ENCODE measurements around the gene ECE1.
"Not testable (repeated sequence)": the region's sequence is repeated elsewhere in the genome, so short reads cannot be mapped to it uniquely, and the experiment has no call there.

The ECE1 gene

DNA sequence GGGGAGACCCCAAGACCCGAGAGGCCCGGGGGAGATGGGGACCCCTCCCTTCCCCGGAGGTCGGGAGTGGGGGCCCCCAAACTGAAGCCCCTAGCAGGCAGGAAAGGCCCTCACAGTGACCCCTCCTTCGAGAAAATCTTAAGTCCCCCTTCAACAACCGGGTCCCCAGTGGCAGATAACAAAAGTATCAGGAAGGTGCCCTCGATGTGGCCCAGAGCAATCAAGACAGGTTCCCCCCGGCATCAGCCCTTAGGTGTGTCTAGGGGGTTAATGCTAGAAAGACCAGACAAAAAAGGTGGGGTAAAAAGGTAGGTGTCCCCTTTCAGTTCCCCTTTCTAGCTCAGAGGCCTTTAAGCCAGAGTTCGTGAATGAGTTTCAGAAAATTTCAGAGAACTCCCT, 282 bp upstream of the ECE1 start:
- DNase-seq = no peak

DNA sequence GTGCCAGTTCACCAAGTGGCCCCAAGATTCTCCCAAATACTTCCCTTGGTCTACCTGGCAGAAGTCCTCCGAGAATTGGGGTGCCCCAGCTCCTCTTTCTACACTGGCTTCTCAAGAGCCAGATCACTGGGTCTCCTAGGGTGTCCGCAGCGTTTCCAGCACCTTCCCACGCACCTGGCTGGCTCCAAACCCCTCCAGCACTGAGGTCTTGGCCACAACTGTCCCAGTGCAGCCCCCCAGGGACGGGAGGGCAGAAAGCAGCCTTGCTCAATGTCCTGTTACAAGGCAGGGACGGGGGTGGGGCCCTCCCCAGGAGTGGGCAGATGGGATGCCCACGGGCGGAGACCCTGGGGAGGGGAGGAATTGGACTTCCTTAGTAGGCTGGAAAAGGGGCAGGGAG, 1.1 kb downstream of the ECE1 start:
- DNase-seq = no peak

DNA sequence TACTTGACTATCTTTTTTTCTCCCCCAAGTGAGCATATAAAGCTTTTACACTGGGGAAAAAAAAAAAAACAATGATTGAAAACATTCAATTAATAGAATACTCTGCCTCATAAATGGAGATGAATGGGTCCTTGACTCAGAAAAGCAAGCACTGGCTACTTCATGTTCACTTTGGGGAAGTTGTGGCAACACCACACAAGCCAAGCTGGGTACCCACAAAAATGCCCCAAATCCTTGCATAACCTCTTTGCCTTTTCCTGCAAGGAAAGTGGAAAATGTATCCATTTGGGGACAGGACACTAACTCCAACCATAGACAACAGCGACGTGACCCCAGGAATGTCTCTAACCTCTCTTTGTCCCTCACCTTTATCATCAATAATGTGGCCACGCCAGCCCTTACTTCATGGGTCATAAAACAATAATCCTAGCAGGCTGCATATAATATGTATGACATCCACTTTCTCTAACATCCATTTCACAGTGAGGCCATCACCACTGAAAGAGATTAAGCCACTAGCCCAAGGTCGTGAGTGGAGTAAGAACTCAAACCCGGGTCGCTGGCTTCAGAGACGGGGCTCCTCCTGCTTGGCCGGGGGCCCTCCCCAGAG, 2.3 kb downstream of the ECE1 start:
- peak; percentile 74 for DNase-seq

DNA sequence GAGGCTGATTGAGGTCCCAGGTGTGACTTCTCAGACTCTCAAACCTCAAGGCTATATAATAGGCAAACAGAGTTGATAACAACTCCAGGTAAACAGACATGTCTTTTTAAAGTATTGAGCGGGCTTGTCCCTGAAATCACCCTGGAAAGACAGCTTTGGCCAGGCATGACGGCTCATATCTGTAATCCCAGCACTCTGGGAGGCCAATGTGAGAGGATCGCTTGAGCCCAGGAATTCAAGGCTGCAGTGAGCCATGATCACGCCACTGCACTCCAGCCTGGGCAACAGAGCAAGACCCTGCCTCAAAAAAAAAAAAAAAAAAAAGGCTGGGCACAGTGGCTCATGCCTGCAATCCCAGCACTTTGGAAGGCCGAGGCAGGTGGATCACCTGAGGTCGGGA, 4.9 kb downstream of the ECE1 start:
- not testable (repeated sequence) for DNase-seq

DNA sequence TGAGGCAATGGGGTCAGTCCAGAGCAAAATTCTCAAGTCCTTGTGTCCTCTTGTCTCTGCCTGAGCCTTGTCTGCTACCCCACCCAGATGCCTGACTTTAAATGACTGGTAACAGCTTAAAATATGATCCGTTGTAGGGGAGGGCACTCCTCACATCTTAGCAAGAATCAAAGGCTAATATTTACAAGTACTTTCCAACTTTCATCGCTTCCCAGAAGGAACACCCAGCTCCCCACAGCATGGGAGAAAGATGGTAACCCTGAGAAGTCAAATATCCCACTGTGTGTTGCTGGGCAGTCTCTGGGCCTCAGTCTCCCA, 5.2 kb downstream of the ECE1 start:
- DNase-seq = no peak

DNA sequence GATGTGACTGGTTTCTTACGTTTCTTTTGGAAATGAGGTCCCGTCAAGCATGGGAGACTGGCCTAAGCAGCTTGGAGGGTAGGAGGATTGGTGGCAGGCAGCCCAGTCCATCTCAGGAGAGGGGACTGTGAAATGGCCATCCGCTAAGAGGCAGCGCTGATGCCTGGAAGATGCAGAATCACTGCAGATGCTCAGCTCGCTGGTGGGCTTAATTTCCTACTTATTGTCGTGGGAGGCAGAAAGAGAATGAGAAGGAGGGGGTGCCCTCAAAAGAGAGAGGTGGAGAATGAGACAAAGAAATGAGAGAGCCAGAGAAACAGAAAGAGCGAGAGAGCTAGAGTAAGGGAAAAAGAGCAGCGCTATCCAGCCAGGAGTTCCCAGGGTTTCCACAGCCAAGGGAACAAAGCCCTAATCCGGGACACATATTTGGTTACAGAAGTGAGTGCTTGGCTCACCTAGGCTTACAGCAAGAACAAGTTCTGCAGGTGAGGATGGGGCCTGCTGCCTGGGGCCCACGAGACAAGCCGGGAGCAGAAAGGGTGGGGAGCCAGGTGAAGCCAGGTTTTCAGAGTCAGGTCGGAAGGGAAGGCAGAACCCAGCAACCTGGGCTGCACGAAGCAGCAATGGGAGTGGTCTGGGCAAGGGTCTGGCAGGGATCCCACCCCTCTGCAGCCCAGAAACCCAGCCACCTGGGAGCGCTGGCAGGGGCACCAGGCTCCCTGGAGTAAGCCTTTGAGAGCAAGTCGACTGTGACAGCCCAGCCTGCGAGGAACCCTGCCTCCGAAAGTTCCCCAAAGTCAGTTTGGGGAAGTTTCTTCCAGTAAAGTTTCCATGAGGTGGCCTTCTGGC, 5.8 kb downstream of the ECE1 start:
- peak; percentile 73 for DNase-seq

DNA sequence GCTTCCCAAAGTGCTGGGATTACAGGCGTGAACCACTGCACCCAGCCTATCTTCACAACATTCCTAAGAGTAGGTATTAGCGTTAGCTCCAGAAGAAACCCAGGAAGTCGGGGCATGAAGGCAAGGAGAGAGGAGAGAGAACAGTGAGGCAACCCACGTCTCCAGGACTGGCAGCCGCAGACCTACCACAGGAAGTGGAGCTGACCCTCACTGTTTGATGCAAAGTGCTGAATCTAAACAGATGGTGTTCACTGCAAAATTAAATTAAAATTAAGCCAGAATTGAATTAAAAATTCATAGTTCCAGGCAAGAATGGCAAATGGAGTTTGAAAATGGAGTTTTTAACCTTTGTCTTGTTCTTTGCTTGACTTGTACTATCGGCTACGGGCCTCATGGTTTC, 6.7 kb downstream of the ECE1 start:
- no peak for DNase-seq

DNA sequence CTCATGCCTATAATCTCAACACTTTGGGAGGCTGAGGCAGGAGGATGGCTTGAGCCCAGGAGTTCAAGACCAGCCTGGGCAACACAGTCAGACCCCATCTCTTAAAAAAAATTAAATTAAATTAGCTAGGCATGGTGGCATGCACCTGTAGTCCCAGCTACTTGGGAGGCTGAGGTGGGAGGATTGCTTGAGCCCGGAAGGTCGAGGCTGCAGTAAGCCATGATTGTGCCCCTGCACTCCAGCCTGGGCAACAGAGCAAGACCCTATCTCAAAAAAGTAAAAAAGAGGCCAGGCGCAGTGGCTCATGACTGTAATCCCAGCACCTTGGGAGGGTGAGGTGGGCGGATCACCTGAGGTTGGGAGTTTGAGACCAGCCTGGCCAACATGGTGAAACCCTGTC, 8.2 kb downstream of the ECE1 start:
- not testable (repeated sequence) for DNase-seq

DNA sequence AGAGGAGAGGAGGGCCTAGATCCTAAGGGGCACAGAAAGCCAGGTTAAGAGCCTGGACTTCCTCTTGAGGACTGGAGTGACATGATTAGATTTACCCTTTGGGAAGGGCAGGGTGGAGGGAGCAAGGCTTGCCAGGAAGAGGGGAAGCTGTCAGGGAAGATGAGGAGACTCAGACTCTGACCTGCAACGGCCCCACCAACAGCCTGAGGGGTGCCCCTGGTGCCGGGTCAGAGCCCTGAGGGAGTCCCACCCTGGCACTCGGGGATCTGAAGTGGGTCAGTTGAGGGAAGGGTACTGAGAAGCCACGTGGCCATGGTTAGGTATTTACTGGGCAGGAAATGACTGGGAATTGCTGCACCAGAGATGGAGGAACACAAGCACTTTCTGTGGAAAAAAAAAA, 9.8 kb downstream of the ECE1 start:
- DNase-seq = no peak

DNA sequence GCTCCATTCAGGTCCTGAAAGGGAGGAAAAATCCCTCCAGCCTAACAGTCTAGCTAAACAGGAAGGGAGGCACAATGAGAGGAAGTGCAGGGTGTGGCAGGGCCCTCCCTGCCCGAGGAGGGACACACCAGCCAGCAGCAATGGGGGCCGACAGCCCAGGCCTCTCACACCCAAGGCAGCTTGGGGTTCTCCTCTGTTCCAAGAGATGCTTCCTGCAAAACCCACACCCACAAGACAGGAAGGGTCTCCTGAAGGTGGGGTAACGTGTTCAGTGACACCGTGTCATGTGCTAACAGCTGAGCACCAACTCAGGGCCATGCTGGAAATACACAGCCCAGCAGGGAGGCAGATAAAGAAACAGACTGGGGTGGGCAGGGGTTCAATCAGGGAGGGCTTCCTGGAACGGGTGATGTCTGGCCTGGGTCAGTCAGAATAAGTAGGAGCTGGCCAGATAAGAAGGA, 10.2 kb downstream of the ECE1 start:
- no peak for DNase-seq

DNA sequence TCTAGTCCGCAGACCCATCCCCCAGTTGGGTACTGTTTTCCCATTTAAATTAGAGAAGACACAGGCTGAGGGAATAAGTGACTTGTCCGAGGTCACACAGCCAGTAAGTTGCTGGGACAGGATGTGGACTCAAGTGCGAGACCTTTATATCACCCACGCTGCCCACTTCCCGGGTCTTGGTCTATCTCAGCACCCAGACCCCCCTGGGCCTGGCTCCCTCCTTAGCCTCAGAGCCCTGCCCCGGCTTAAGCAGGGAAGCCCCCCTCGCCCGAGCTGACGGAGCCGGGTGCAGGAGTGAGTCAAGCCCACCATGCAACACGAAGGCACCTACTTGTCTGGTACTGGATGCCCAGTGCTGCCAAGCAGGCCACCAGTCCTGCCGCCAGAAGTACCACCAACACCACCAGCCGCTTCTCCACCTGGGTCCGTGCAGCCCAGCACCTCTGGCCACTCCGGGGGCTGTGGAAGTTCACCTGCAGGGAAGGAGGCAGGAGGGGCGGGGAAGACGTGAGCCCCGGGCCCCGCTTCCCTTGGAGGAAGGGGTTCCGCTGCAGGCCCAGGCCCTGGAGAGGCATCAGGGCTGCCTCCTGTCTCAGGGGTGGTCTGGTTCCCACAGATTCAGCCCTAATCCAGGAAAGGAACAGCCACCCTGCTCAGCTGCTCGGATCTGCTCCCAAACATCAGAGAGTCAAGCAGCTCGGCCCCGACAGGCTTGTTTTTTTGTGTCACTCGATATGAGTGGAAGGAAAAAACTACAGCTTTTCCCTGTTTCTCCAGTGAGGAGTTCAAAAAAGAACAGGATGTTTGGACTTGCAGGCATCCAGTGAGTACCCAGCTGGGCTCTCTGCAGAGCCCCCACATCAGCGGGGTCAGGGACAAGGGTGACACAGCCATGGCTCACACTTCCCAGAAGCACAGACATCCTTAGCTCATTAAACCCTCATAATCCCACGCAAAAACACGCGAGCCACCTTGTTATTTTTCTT, 11.1 kb downstream of the ECE1 start:
- no peak for DNase-seq

DNA sequence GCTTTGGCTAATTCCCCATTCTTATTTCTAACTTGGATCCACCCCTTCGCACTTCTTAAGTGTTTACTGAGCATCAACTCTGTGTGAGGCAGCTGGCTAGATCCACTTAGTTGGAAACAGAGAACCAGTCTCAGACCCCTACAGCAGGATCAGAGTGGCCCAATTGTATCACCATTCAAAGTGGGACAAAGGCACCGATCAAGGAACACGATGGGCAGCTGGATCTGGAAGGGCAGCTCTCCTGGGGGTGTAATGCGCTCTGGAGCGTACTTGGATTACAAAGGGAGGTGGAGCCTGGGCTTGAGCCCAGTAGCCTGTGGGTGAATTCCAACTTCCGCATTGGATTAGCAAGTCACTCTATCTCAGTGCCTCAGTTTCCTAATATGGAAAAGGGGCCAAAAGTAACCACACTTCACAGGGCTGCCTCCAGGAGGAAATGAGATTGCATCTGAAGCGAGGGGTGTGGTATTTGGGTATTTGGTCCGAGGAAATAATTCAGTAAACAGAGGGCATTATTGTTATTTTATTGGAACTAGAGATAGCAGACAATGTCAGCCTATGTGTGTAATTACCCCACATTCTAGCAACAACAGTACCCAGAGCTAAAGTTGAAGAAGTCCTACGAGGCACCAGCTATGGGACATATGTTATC, 11.9 kb downstream of the ECE1 start:
- no peak for DNase-seq

DNA sequence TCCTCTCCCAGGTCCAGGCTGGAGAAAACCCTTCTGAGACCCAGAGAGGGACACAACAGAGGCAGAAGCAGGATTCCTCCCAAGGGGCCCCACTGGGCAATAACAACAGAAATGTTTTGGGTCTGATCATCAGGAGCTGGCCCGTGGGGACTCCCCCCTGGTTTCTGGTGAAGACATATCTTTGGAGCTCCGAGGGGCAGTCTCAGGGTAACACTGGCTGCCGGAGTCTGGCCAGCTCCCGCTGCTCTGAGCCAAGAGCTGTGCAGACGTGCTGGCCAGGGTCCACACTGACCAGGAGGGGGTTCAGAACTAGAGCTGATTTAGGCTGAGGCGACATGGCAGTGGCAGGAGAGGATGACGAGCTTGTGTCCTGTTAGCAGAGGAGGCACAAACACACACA, 13.1 kb downstream of the ECE1 start:
- no peak for DNase-seq

DNA sequence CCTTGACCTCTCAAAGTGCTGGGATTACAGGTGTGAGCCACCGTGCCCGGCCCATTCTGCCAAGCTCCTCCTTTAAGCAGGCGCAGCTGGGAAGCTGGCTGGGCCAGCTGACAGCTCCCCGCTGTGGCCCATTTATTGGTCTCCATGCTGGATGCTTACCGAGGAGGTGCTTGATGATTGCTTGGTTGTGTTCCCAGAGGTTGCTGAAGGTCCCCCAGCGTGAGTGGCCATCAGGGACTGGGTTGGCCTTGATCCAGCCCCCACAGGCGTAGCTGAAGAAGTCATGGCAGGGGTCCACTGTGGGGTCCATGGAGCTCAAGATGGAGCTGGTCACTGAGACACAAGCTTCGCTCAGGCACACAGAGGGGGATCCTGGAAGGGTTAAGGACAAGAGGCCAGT, 17.7 kb downstream of the ECE1 start:
- DNase-seq = no peak

DNA sequence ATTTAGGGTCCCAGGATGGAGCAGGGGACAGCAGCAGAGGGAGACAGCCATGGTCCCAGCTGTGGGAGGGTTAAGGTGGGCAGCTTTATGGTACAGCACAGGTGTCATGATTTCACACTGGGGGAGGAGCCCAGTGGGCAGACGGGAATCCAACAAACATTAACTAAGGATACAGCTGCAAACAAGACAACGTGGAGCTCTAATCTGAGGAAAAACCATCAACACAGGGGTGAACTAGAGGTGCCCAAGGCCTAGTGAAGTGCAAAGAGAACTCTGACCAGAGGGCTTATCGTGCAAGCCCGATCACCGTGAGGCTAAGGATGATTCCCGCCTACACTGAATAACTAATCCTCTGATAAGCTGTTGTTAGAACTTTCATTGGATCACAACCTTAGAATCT, 18.7 kb downstream of the ECE1 start:
- no peak for DNase-seq

DNA sequence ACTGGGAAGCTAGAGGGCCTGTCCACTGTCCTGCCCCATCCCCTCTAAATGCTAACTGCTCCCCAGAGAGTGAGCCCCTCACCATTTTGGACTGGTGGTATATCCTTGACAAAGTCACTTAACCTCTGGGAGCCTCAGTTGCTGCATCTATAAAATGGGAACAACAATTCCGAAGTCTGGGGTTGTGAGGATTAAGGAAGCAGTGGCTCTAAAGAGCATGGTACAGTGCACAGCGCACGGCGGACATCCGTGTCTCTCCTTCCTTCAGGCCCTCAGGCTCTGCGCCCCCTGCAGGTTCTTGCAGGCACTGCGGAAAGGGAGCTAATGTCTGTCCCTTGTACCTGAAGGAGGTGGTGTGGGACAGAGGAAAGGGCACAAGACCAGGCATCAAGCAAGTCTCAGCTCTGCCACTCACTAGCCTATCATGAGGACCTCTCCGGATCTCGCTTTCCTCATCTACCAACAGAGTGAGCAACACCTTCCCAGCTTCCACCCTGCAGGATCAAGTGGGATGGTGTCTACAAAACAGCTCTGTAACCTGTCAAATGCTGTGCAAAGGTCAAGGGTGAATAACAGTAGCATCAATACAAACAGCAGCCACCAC, 20.1 kb downstream of the ECE1 start:
- peak; percentile 41 for DNase-seq

DNA sequence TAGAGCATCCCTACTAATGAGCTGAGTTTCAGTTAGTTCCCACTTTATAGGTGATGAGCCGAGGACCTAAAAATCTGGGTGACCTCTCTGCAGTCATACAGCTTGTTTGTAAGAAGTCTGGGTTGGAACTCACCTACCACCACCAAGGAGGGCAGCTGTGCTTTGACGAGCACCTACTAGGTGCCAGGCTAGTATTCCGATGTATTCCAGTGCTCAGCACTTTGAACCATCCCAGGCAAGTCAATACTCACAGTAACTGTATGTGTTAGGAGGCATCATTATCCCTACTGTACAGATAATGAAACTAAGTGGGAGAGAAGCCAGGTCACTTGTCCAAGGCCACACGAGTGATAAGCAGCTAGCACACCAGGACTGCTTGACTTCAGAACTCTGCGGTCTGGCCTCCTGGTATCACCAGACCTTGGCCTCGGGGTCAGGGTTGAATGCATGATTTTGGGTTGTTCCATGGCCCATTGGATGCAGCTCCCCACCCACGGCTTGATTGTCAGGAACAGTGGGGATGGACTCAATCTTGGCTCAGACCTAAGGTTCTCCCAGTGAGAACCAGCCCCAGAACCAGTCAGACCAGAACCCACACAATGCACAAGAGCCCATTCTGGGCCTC, 20.7 kb downstream of the ECE1 start:
- no peak for DNase-seq

DNA sequence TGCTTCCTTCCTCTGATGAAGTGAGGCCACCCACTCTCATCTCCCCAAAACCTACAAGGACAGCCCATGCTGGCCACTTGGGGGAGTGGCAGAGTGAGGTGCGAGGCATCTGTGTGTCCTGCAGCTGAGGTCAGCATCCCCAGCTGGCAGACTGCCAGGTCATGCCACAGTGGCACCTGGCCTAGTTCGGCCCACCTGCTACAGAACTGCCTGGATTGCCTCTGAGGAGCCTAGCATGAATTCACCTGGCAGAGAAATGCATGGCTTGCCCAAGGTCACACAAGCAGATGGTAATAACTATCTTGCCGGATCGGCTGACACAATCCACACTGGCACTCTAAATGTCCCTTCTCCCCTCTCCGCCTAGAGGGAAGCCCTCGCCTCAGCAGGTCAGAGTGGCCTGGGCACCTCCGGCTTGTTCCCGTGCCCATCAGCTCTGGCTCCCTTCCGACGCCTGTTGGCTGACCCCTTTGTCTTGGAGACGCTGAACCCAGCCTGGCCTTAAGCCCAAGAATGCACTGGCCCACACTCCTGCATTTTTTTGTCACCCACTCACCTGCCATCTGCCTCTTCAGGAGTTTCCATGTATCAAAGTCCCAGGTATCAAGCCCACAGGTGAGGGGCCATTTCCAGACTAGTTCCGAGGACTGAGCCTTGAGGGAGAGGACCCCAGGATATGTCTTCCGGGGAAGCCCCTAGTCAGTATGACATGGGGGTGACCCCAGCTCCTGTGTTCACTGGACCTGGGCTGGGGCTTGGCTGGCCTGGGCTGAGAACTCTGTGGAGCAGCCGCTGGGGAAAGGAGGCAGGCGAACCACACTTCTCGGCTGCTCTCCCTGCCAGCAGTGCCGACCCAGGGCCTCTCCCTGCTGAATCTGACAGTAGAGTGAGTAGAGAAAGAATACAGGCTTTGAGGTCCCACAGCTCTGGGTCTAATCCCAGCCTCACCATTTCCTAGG, 21.7 kb downstream of the ECE1 start:
- DNase-seq = no peak

DNA sequence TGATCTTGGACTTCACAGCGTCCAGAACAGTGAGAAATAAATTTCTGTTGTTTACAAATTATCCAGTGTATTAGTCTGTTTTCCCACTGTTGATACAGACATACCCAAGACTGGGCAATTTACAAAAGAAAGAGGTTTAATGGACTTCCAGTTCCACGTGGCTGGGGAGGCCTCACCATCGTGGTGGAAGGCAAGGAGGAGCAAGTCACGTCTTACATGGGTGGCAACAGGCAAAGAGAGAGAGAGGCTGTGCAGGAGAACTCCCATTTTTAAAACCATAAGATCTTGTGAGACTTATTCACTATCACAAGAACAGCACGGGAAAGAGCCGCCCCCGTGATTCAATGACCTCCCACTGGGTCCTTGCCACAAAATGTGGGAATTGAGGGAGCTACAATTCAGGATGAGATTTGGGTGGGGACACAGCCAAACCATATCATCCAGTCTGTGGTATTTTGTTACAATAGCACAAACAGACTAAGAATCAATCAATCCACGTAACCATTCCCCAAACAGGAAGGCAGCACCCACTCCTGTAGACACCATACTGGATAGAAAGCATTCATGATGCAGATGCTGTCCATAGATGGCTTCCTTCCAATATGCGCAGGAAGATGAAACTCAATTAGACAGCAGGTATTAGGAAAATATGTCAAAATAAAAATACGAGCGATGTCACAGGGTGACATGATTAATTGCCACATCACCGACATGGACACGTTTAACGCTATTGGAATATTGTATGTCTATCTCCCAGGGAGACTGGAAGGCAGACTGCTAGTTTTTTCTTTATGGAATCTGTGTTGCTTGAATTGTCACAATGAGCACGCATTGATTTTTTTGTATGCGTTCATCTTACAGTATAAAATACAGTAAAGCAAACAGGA, 22.8 kb downstream of the ECE1 start:
- no peak for DNase-seq

All from MV-4-11 (cell line).